Bronchial epithelial cell (primary cell): ENCODE data around the gene KCNMB2. TPM values are rescaled to one million over a fixed set of nuclear protein-coding genes. Genes with fewer than 3 reads are reported as not detected.

Experiments used
- DNase-seq: peaks from one replicate; pipeline ENCODE4 v3.0.0-alpha.2; 2010; ENCODE audit warnings: low read depth
- FAIRE-seq: peaks from 2 replicates; lab custom pipeline; 2011; peaks lifted over from hg19 to GRCh38; lab: Jason Lieb, UNC
- H3K27me3 ChIP-seq: 2 replicates; pipeline ENCODE4 v1.5.1; 2011; ENCODE audit warnings: low read length; ENCODE audit not compliant: control insufficient read depth, insufficient read depth
- H3K36me3 ChIP-seq: 2 replicates; pipeline ENCODE4 v1.5.1; 2011; ENCODE audit warnings: low read length; ENCODE audit not compliant: control insufficient read depth, insufficient read depth
- H3K4me3 ChIP-seq: 2 replicates; pipeline ENCODE4 v1.5.1; 2011; ENCODE audit warnings: mild to moderate bottlenecking, low read depth, low read length, control low read depth
- total RNA-seq: library from RNA; depleted of rRNA; stranded (reverse); fragments of >200 nt; gene quantifications from 2 replicates; pipeline ENCODE4 v1.2.1, GENCODE V29; 2014
- TF ChIP-seq, protein P1 (sequence below): IDR thresholded peaks from 2 replicates; pipeline ENCODE4 v1.5.1; 2011; ENCODE audit warnings: mild to moderate bottlenecking, moderate library complexity, low read length, control low read depth, inconsistent platforms; ENCODE audit not compliant: insufficient read depth, severe bottlenecking

The KCNMB2 gene
- total RNA-seq, 1 donor from 2014 or later: not detected

DNA sequence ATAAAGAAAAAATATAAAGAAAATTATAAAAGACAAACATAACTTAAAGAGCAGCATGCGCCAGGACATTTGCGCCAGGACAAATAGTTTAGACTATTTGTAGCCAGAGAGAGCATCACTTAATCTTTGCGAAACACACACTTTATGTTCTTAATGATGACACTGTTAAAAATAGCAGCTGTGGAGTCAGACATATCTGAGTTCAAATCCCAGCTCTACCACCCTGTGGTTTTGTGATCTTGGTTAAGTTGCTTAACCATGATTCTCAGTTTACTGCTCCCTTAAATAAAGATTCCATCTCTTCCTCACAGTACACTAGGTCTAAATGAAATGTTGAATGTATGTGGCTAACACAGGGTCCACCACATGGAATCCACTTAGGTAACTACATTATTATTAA lies 31.4 kb downstream of the KCNMB2 start:
- DNase-seq (no peak), FAIRE-seq (no peak)
- Histone ChIP-seq H3K36me3 (no peaks in the 10 kb centered on the region), H3K27me3 (no peaks in the 10 kb centered on the region), H3K4me3 (no peak overlapping the region)
- TF ChIP-seq, protein P1, sequence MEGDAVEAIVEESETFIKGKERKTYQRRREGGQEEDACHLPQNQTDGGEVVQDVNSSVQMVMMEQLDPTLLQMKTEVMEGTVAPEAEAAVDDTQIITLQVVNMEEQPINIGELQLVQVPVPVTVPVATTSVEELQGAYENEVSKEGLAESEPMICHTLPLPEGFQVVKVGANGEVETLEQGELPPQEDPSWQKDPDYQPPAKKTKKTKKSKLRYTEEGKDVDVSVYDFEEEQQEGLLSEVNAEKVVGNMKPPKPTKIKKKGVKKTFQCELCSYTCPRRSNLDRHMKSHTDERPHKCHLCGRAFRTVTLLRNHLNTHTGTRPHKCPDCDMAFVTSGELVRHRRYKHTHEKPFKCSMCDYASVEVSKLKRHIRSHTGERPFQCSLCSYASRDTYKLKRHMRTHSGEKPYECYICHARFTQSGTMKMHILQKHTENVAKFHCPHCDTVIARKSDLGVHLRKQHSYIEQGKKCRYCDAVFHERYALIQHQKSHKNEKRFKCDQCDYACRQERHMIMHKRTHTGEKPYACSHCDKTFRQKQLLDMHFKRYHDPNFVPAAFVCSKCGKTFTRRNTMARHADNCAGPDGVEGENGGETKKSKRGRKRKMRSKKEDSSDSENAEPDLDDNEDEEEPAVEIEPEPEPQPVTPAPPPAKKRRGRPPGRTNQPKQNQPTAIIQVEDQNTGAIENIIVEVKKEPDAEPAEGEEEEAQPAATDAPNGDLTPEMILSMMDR: no peak

GRCh38 chr3:178568155-178568731 lies 32.0 kb downstream of the KCNMB2 start:
- Histone ChIP-seq H3K36me3 (no peaks in the 10 kb centered on the region), H3K4me3 (no peak overlapping the region), H3K27me3 (no peaks in the 10 kb centered on the region)
- TF ChIP-seq, protein P1: no peak
- FAIRE-seq (no peak), DNase-seq (no peak)

DNA sequence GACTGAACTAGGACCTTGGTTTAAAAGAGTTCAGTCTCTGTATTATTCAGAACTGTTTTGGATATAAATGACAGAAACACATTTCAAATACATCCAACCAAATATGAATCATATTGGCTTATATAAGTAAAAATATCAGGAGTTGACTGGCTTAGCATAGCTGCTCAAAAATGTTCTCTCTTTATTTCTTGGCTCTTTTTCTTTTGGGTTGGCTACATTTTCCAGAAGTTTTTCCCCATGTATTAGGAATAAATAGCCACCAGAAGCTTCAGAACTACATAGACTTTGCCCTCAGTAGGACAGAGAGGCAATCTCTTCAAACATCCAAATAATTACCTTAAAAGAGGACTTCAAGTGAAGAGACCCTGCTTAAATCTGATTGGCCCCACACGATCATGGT lies 32.7 kb downstream of the KCNMB2 start:
- Histone ChIP-seq H3K36me3 (no peaks in the 10 kb centered on the region), H3K4me3 (no peak overlapping the region), H3K27me3 (no peaks in the 10 kb centered on the region)
- FAIRE-seq (no peak), DNase-seq (no peak)
- TF ChIP-seq, protein P1: no peak

GRCh38 chr3:178569826-178570225 lies 33.6 kb downstream of the KCNMB2 start:
- FAIRE-seq (no peak), DNase-seq (no peak)
- Histone ChIP-seq H3K36me3 (no peaks in the 10 kb centered on the region), H3K27me3 (no peaks in the 10 kb centered on the region), H3K4me3 (no peak overlapping the region)
- TF ChIP-seq, protein P1: no peak

DNA sequence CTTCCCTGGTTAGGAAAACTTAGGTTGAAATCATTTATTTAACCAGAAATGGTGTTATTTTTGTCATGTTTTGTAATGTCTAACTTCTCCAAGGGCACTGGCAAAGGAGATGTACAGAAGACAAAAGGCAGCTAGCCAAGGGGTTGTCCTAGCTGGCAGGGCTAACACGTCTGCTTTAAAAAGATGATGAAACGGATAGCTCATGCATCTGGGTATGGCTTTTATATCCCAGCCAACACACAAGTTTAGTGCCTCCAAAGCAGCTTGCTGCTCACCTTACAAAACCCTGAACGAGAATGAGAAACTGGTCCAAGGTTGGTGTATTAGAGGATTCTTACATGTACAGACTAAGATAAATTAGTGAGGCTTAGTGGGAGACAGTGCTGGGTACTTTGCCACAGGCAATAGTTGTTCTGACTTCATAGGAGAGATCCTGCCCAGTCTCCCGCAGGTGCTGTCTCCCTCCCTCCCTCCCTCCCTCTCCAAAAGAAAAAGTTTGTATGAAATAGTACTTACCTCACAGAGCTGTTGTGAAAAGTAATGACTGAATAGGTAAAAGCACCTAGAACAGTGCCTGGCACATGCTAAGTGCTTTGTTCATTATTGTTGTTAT lies 47.8 kb downstream of the KCNMB2 start:
- H3K27me3 ChIP-seq: no peaks in the 10 kb centered on the region
- FAIRE-seq (no peak), DNase-seq (no peak)
- no peak overlapping the region for H3K4me3 ChIP-seq
- TF ChIP-seq, protein P1: no peak
- H3K36me3 ChIP-seq: no peaks in the 10 kb centered on the region
